GM18867 (cell line): Measurements from ENCODE around the gene CPVL.
A peak's percentile ranks its signal among the peaks of the same experiment; 100 is the strongest.

ENCODE experiments used
- ATAC-seq: cut with Tn5 transposase; IDR thresholded peaks from one replicate; pipeline ENCODE4 v1.9.1; 2021; ENCODE audit warnings: mild to moderate bottlenecking, moderate library complexity; ENCODE audit not compliant: unreplicated experiment

The CPVL gene

GRCh38 chr7:29156907-29157452 lies 10.6 kb upstream of the CPVL start:
- no peak for ATAC-seq

- no peak for ATAC-seq
Measured at GRCh38 chr7:29154076-29154475, 7.7 kb upstream of the CPVL start.

GRCh38 chr7:29150856-29151255 lies 4.5 kb upstream of the CPVL start:
- no peak for ATAC-seq

- ATAC-seq: no peak
Measured at GRCh38 chr7:29149036-29149435, 2.7 kb upstream of the CPVL start.

- no peak for ATAC-seq
Measured at GRCh38 chr7:29147821-29148220, 1.5 kb upstream of the CPVL start.

- peak; percentile 57 for ATAC-seq
Measured at GRCh38 chr7:29146888-29147609, 712 bp upstream of the CPVL start.

- ATAC-seq: no peak
Measured at GRCh38 chr7:29145553-29146056, 732 bp downstream of the CPVL start.

- no peak for ATAC-seq
Measured at GRCh38 chr7:29143751-29144150, 2.6 kb downstream of the CPVL start.

GRCh38 chr7:29142021-29142727 lies 4.2 kb downstream of the CPVL start:
- no peak for ATAC-seq

- ATAC-seq: no peak
Measured at GRCh38 chr7:29140873-29141468, 5.4 kb downstream of the CPVL start.

- ATAC-seq: no peak
Measured at GRCh38 chr7:29139796-29140195, 6.5 kb downstream of the CPVL start.

- ATAC-seq: no peak
Measured at GRCh38 chr7:29139191-29139590, 7.1 kb downstream of the CPVL start.

GRCh38 chr7:29138588-29138987 lies 7.7 kb downstream of the CPVL start:
- no peak for ATAC-seq

GRCh38 chr7:29135846-29136245 lies 10.5 kb downstream of the CPVL start:
- no peak for ATAC-seq

GRCh38 chr7:29132980-29133379 lies 13.4 kb downstream of the CPVL start:
- ATAC-seq: no peak

GRCh38 chr7:29131678-29132077 lies 14.7 kb downstream of the CPVL start:
- ATAC-seq: no peak

- no peak for ATAC-seq
Measured at GRCh38 chr7:29130096-29130495, 16.2 kb downstream of the CPVL start.

- ATAC-seq: no peak
Measured at GRCh38 chr7:29127527-29127926, 18.8 kb downstream of the CPVL start.

GRCh38 chr7:29126804-29127203 lies 19.5 kb downstream of the CPVL start:
- ATAC-seq: no peak

- ATAC-seq: no peak
Measured at GRCh38 chr7:29123626-29124190, 22.6 kb downstream of the CPVL start.

GRCh38 chr7:29122759-29123158 lies 23.6 kb downstream of the CPVL start:
- ATAC-seq: no peak
